Body of pancreas (tissue), 4 donors: Measurements from ENCODE around the gene CFAP61. TPM values are rescaled to one million over a fixed set of nuclear protein-coding genes. Genes with fewer than 3 reads are reported as not detected.
A peak's percentile ranks its signal among the peaks of the same experiment; 100 is the strongest.

ENCODE experiments used
- ATAC-seq: fragments of 150-250 bp; one replicate; pipeline ENCODE4 v1.9.1; 2016
- DNase-seq, 4 donors: peaks; one replicate each; pipeline ENCODE4 v3.0.0-alpha.2; 2019
- H3K27ac ChIP-seq, 4 donors: fragments of 200-600 bp; sonication (generic); 1 replicate in 3 of 4; 2 replicates in 1 of 4; pipeline versions ENCODE4 v1.5.1 to v1.6.1; 2016 to 2019; ENCODE audit warnings: mild to moderate bottlenecking in 1 of 4, mixed read lengths in 1 of 4, moderate library complexity in 1 of 4
- H3K27me3 ChIP-seq, 2 donors: fragments of 200-600 bp; sonication (generic); one replicate each; pipeline ENCODE4 v1.6.0; 2016; ENCODE audit warnings: mild to moderate bottlenecking in 1 of 2
- H3K36me3 ChIP-seq, 2 donors: fragments of 200-600 bp; sonication (generic); replicated peaks in 1 of 2; 2 replicates each; pipeline ENCODE4 v1.5.1; 2016; ENCODE audit warnings: low read depth in 2 of 2; ENCODE audit not compliant: insufficient read depth in 1 of 2
- H3K4me1 ChIP-seq: fragments of 200-600 bp; sonication (generic); one replicate; pipeline ENCODE4 v1.6.0; 2016
- H3K4me3 ChIP-seq, 2 donors: fragments of 200-600 bp; sonication (generic); 1 replicate in 1 of 2; 2 replicates in 1 of 2; pipeline ENCODE4 v1.5.1; 2016 to 2019
- H3K9me3 ChIP-seq, 3 donors: fragments of 200-600 bp; sonication (generic); 1 replicate in 2 of 3; 2 replicates in 1 of 3; pipeline ENCODE4 v1.5.1; 2016
- POLR2A ChIP-seq, 3 donors: fragments of 450-650 bp; IDR thresholded peaks; one replicate each; pipeline ENCODE4 v1.6.1; 2016; ENCODE audit warnings: antibody characterized with exemption in 3 of 3, mild to moderate bottlenecking in 2 of 3
- WGBS, 2 donors: methylation state at CpG; one replicate each; pipeline ENCODE4 v1.1.5; 2017; 5-methylcytosine and 5-hydroxymethylcytosine counted together
- intact Hi-C: fragments of 100-400 bp; cut with DNase I; formaldehyde crosslinking; loops from one replicate; pipeline ENCODE4 v1.15.1; 2023
- total RNA-seq, 2 donors: library from RNA; depleted of rRNA; stranded (reverse); fragments of >200 nt; gene quantifications; one replicate each; pipeline ENCODE4 v1.1.0, GENCODE V29; 2016
- TF ChIP-seq, protein P1 (sequence below), 7 experiments: fragments of 450-650 bp in 4 of 7; fragments of 200-600 bp in 3 of 7; sonication (generic) in 3 of 7; IDR thresholded peaks; one replicate each; pipeline ENCODE4 v1.5.1; 2016 to 2019; ENCODE audit warnings: antibody characterized with exemption in 7 of 7

Gene CFAP61
- total RNA-seq, 2 donors from 2014 or later: 0.52 TPM; not detected in 1

DNA sequence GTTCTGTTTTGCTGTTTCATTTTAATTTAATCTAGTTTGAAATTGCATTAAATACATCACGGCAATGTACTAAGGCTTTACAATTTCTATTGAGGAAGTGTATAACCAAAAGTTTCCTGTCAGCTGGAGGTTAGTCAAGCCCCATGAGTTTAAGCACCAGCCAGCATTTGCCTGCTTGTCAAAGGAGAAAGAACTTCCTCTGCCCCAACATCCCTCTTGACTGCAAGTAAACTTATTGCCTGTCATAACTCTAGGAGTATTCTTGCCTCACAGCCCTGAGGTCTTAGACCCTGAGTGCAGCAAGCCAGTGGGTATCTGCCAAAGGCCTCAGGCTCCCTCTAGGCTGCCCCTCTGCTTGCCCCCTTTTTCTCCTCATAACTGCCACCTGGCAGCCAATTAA is 208.8 kb downstream of the CFAP61 start:
- Histone ChIP-seq H3K27ac (peak overlapping the region in 1 of 4 donors; percentile 43), H3K9me3 (no peaks in the 10 kb centered on the region), H3K4me1 (no peaks in the 10 kb centered on the region), H3K36me3 (no peaks in the 10 kb centered on the region), H3K4me3 (no peak overlapping the region), H3K27me3 (no peaks in the 10 kb centered on the region)
- WGBS, 2 donors: 60 to 85% methylated on average over 1 of the region's 1 CpG
- no peak for ATAC-seq
- intact Hi-C loops: no loop called here
- no peak for TF ChIP-seq POLR2A (IDR thresholded peaks at IDR 0.05)
- TF ChIP-seq, protein P1, sequence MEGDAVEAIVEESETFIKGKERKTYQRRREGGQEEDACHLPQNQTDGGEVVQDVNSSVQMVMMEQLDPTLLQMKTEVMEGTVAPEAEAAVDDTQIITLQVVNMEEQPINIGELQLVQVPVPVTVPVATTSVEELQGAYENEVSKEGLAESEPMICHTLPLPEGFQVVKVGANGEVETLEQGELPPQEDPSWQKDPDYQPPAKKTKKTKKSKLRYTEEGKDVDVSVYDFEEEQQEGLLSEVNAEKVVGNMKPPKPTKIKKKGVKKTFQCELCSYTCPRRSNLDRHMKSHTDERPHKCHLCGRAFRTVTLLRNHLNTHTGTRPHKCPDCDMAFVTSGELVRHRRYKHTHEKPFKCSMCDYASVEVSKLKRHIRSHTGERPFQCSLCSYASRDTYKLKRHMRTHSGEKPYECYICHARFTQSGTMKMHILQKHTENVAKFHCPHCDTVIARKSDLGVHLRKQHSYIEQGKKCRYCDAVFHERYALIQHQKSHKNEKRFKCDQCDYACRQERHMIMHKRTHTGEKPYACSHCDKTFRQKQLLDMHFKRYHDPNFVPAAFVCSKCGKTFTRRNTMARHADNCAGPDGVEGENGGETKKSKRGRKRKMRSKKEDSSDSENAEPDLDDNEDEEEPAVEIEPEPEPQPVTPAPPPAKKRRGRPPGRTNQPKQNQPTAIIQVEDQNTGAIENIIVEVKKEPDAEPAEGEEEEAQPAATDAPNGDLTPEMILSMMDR (IDR thresholded peaks at IDR 0.05): no peak
- peak in 1 of 4 donors; percentile 57 for DNase-seq

DNA sequence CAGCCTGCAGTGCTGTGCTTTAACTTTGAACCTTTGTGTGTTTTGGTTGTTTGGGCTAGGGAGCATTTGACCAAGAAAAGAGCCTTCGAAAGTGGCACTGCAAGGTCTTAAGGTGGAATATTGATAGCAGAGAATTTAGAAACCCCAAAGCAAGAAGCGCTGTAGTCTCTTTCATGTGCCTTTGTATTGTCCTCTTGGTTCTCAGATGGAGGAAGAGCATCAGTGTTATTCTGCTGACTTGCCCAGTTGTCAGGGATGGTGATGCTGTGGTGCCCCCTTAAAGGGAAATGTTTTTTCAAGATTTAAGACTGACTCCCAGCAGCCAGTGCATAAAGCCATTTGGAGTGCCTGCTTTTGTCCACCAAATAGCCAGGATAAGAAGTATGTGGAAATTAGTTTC is 212.9 kb downstream of the CFAP61 start:
- TF ChIP-seq POLR2A (IDR thresholded peaks at IDR 0.05): no peak
- TF ChIP-seq, protein P1 (IDR thresholded peaks at IDR 0.05): no peak
- ATAC-seq: no peak
- intact Hi-C loops: no loop called here
- no peaks in the 10 kb centered on the region for H3K27me3 ChIP-seq
- H3K4me1 ChIP-seq: no peaks in the 10 kb centered on the region
- 57 to 60% methylated on average over 2 of the region's 2 CpGs for WGBS, 2 donors
- DNase-seq: no peak
- H3K27ac ChIP-seq: no peak overlapping the region
- no peak overlapping the region for H3K4me3 ChIP-seq
- H3K36me3 ChIP-seq: no peaks in the 10 kb centered on the region
- no peaks in the 10 kb centered on the region for H3K9me3 ChIP-seq

DNA sequence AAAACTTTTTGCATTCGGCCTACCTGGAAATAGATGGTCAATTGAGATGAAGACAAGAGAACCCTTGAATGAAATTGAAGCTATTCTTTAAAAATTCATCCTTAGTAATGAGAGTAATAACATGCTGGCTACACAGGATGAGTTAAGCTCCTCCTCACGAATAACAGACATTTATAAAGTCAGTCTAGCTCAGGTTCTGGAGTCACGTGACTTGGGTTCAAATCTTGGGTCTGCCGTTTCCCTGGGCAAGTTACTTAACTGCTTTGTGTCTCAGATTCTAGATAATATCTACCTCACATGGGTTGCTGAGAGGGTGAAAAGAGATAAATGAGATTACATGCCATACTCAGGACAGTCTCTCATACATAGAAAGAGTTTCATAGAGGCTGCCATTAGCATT is 214.2 kb downstream of the CFAP61 start:
- Histone ChIP-seq H3K9me3 (no peaks in the 10 kb centered on the region), H3K4me1 (no peaks in the 10 kb centered on the region), H3K27me3 (no peaks in the 10 kb centered on the region), H3K4me3 (no peak overlapping the region), H3K27ac (no peak overlapping the region), H3K36me3 (no peaks in the 10 kb centered on the region)
- ATAC-seq: no peak
- WGBS, 2 donors: 71 to 78% methylated on average over 4 of the region's 4 CpGs
- DNase-seq: no peak
- no peak for TF ChIP-seq POLR2A (IDR thresholded peaks at IDR 0.05)
- TF ChIP-seq, protein P1 (IDR thresholded peaks at IDR 0.05): no peak
- intact Hi-C loops: no loop called here

DNA sequence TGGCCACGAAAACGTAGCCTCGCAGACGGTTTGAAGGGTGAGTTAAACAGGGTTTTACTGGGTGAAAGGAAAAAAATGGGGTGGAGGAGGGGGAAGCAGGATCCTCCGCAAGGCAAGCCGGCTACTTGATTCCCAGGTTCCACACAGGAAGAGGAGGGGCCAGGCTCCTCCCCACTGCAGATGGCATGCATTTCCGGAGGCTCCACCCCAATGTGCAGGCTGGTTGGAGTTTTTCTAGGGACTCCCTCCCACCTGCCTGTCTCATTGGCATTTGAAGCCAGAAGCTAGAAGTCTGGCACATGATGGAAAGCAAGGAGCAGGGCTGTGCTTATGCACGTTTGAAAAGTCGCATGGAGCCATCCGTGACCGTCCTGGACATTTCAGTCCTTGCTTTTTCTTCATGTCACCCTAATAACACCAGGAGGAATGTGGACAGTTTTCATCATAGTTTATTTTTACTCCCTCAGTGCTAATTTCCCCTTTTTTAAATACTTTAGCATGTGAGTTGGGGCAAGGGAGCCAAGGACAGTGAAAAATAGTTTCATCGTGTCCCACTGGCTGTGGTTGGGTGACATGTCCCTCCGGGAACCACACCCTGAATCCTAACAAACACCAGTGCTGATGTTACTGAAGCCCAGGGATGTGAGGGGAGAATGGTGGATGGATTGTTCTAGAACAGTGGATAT is 215.5 kb downstream of the CFAP61 start:
- H3K4me1 ChIP-seq: no peaks in the 10 kb centered on the region
- H3K36me3 ChIP-seq: no peaks in the 10 kb centered on the region
- TF ChIP-seq, protein P1 (IDR thresholded peaks at IDR 0.05): no peak
- no peak for TF ChIP-seq POLR2A (IDR thresholded peaks at IDR 0.05)
- no peak for DNase-seq
- H3K27me3 ChIP-seq: no peaks in the 10 kb centered on the region
- intact Hi-C loops: no loop called here
- H3K4me3 ChIP-seq: no peak overlapping the region
- 65 to 66% methylated on average over 13 of the region's 13 CpGs for WGBS, 2 donors
- no peak for ATAC-seq
- H3K9me3 ChIP-seq: no peaks in the 10 kb centered on the region
- no peak overlapping the region for H3K27ac ChIP-seq

DNA sequence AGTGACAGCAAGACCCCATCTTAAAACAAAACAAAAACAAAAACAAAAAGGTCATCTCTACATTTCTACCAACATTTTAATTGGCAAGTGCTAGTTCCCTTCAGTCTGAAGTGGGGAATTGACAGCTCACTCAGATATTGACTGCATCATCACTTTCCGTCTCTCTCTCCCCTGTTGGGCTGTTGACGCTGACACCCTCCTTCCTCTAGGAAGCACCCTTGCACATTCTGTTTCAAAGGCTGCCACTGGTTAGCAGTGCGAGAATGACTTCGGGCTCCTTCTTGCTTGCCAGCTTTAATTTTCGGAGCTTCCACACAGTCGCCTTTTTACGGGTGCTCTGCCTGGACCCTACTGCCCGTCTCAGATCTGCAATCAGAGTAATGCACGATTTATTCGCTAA is 218.9 kb downstream of the CFAP61 start:
- Histone ChIP-seq H3K27ac (no peak overlapping the region), H3K9me3 (no peaks in the 10 kb centered on the region), H3K36me3 (no peaks in the 10 kb centered on the region), H3K4me1 (no peaks in the 10 kb centered on the region), H3K27me3 (no peaks in the 10 kb centered on the region), H3K4me3 (no peak overlapping the region)
- ATAC-seq (no peak), DNase-seq (no peak)
- intact Hi-C loops: no loop called here
- 76 to 79% methylated on average over 10 of the region's 10 CpGs for WGBS, 2 donors
- no peak for TF ChIP-seq POLR2A (IDR thresholded peaks at IDR 0.05)
- TF ChIP-seq, protein P1 (IDR thresholded peaks at IDR 0.05): no peak
